VCaP (cell line): ENCODE results near the gene HS6ST3.

Source experiments
- H3K27ac ChIP-seq: fragments of 450-650 bp; 2 replicates; pipeline ENCODE4 v1.5.1; 2017
- TF ChIP-seq, protein P1 (sequence below): fragments of 450-650 bp; conservative IDR thresholded peaks from 2 replicates; pipeline ENCODE4 v1.5.1; 2017; ENCODE audit warnings: mild to moderate bottlenecking, moderate library complexity

Gene HS6ST3

DNA sequence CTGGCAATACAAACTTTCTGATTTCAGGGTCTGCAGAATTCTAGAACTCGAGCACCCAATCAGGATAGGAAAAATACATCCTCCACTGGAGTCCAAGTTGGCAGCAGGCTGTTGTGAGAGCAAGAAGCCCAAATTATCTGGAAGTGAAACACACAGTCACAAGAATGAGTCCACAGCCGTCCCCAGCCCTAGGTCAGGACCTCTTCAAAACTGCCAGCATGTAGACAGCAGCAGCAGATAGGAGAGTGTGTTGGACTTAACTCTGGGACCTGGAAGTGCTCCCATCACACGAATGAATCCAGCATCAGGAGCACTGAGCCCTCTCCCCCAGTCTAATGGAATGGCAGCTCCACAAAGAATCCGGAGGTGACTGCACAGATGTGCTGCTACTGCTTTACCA lies 483.7 kb downstream of the HS6ST3 start:
- TF ChIP-seq, protein P1, sequence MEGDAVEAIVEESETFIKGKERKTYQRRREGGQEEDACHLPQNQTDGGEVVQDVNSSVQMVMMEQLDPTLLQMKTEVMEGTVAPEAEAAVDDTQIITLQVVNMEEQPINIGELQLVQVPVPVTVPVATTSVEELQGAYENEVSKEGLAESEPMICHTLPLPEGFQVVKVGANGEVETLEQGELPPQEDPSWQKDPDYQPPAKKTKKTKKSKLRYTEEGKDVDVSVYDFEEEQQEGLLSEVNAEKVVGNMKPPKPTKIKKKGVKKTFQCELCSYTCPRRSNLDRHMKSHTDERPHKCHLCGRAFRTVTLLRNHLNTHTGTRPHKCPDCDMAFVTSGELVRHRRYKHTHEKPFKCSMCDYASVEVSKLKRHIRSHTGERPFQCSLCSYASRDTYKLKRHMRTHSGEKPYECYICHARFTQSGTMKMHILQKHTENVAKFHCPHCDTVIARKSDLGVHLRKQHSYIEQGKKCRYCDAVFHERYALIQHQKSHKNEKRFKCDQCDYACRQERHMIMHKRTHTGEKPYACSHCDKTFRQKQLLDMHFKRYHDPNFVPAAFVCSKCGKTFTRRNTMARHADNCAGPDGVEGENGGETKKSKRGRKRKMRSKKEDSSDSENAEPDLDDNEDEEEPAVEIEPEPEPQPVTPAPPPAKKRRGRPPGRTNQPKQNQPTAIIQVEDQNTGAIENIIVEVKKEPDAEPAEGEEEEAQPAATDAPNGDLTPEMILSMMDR = no peak
- H3K27ac ChIP-seq = no peak overlapping the region

DNA sequence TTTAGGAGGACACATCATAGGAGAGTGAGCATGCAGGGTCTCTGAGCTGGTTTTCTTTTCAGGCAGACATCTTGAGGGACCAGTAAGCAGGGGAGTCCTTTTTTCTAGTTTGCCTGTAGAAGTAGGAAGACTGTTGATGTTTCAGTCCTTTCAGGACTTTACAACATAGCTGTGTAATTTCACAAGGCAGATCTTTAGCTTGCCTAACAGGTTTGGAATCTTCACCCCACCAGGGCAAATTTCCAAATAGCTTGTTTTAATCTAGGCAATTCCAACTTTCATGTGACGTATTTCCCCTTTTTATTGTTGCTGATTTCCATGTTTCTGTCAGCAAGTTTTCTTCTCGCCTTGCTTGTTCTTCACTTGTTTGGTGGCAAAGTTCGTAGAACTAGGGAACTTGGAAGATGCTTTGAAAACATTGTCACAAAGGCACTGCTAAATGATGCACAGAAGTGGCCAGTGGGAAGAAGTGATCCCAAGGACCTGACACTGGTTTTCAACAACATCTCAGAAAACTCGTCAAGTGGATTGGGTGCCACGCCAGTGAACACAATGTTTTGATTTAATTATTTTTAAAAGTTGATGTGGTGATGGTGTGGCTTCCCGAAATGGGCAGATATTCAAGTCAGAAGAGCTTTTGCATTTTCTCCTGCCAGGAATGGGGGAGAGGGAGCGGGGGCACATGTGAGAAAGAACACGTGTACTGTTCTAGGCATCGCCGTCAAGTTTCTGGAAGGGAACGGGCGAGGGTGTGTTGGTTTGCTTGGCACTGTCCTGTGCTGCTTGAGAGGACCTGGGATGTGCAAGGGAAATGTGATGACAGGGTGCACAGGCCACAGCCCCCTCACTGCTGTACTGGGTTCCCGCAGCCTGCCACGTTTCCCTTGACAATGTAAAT lies 485.8 kb downstream of the HS6ST3 start:
- TF ChIP-seq, protein P1 = no peak
- H3K27ac ChIP-seq = peak overlapping the region; percentile 21; the same call in 1 of the 2 replicates

DNA sequence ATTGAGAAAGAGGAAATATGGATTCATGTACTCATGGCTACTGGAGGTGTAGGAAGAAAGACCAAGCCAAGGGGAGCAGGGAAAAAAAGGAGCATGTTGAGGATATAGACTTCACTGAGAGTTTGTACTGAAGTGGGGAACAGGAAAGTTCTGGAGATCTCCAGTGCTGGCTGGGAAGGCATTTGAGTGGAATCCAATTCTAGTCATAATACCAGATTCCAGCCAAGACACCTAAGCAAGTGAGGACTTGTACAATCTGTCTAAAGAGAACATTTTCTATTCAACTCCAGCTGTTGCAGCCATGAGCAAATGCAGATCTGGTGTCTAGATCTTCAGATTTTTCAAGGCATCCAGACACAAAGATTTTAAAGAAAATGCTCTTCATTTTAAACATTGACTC lies 491.8 kb downstream of the HS6ST3 start:
- TF ChIP-seq, protein P1 = no peak
- no peak overlapping the region for H3K27ac ChIP-seq

GRCh38 chr13:96615252-96615651 lies 525.3 kb downstream of the HS6ST3 start:
- TF ChIP-seq, protein P1 = no peak
- no peak overlapping the region for H3K27ac ChIP-seq

GRCh38 chr13:96617528-96617927 lies 527.6 kb downstream of the HS6ST3 start:
- TF ChIP-seq, protein P1 = no peak
- H3K27ac ChIP-seq = no peak overlapping the region

- TF ChIP-seq, protein P1 = no peak
- no peak overlapping the region for H3K27ac ChIP-seq
Measured at GRCh38 chr13:96621634-96622183, 531.8 kb downstream of the HS6ST3 start.

GRCh38 chr13:96629331-96629730 lies 539.4 kb downstream of the HS6ST3 start:
- TF ChIP-seq, protein P1 = no peak
- no peak overlapping the region for H3K27ac ChIP-seq
